Progenitor cell of endocrine pancreas (in vitro differentiated cells): ENCODE results near the gene EPB42. TPM values are rescaled to one million over a fixed set of nuclear protein-coding genes. Genes with fewer than 3 reads are reported as not detected.

Experiments used
- DNase-seq: peaks from one replicate; pipeline ENCODE4 v3.0.0; 2021; ENCODE audit warnings: low spot score; ENCODE audit not compliant: unreplicated experiment
- H3K27ac Mint-ChIP-seq: 2 replicates; pipeline ENCODE4 v1.8.0; 2021; ENCODE audit warnings: mild to moderate bottlenecking, moderate library complexity, mixed read lengths
- H3K27me3 Mint-ChIP-seq: 2 replicates; pipeline ENCODE4 v1.8.0; 2021; ENCODE audit warnings: mixed read lengths
- H3K36me3 Mint-ChIP-seq: 2 replicates; pipeline ENCODE4 v1.8.0; 2022; ENCODE audit warnings: mixed read lengths; ENCODE audit not compliant: insufficient read depth
- H3K4me1 Mint-ChIP-seq: 2 replicates; pipeline ENCODE4 v1.8.0; 2021; ENCODE audit warnings: low read depth, mixed read lengths
- H3K4me3 Mint-ChIP-seq: 2 replicates; pipeline ENCODE4 v1.8.0; 2021; ENCODE audit warnings: low read depth, mild to moderate bottlenecking, moderate library complexity, mixed read lengths
- H3K9me3 Mint-ChIP-seq: 2 replicates; pipeline ENCODE4 v1.8.0; 2021; ENCODE audit warnings: low read depth, mixed read lengths
- CTCF ChIP-seq: fragments of 200-600 bp; sonication (generic); IDR thresholded peaks from one replicate; pipeline ENCODE4 v1.5.0; 2021; ENCODE audit warnings: antibody characterized with exemption, mild to moderate bottlenecking; ENCODE audit not compliant: unreplicated experiment
- total RNA-seq: library from RNA; stranded (reverse); gene quantifications from 2 replicates; pipeline ENCODE4 v1.2.1, GENCODE V29; 2021

EPB42 gene
- total RNA-seq, 1 donor from 2014 or later = not detected

GRCh38 chr15:43211224-43211735 is 9.5 kb downstream of the EPB42 start:
- Mint-ChIP-seq H3K4me3 (no peak overlapping the region), H3K27ac (no peak overlapping the region), H3K36me3 (no peaks in the 10 kb centered on the region), H3K4me1 (no peaks in the 10 kb centered on the region), H3K27me3 (peaks cover 25% of the 10 kb centered on the region), H3K9me3 (no peaks in the 10 kb centered on the region)
- no peak for DNase-seq
- no peak for TF ChIP-seq CTCF

GRCh38 chr15:43210807-43211206 is 10.0 kb downstream of the EPB42 start:
- Mint-ChIP-seq H3K4me1 (no peaks in the 10 kb centered on the region), H3K27ac (no peak overlapping the region), H3K27me3 (peaks cover 27% of the 10 kb centered on the region), H3K9me3 (no peaks in the 10 kb centered on the region), H3K36me3 (no peaks in the 10 kb centered on the region), H3K4me3 (no peak overlapping the region)
- no peak for DNase-seq
- TF ChIP-seq CTCF = no peak

GRCh38 chr15:43210172-43210745 is 10.6 kb downstream of the EPB42 start:
- no peaks in the 10 kb centered on the region for H3K4me1 Mint-ChIP-seq
- peaks cover 29% of the 10 kb centered on the region for H3K27me3 Mint-ChIP-seq
- H3K36me3 Mint-ChIP-seq = no peaks in the 10 kb centered on the region
- no peak overlapping the region for H3K4me3 Mint-ChIP-seq
- no peak overlapping the region for H3K27ac Mint-ChIP-seq
- no peak for TF ChIP-seq CTCF
- DNase-seq = no peak
- H3K9me3 Mint-ChIP-seq = no peaks in the 10 kb centered on the region

GRCh38 chr15:43209059-43209824 is 11.6 kb downstream of the EPB42 start:
- Mint-ChIP-seq H3K9me3 (no peaks in the 10 kb centered on the region), H3K4me3 (no peak overlapping the region), H3K27ac (no peak overlapping the region), H3K4me1 (peaks cover under 1% of the 10 kb centered on the region), H3K27me3 (peaks cover 32% of the 10 kb centered on the region), H3K36me3 (no peaks in the 10 kb centered on the region)
- peak; percentile 44 for TF ChIP-seq CTCF
- no peak for DNase-seq

- H3K27ac Mint-ChIP-seq = no peak overlapping the region
- TF ChIP-seq CTCF = no peak
- H3K4me1 Mint-ChIP-seq = peaks cover 2% of the 10 kb centered on the region
- no peaks in the 10 kb centered on the region for H3K36me3 Mint-ChIP-seq
- no peak for DNase-seq
- H3K27me3 Mint-ChIP-seq = peaks cover 34% of the 10 kb centered on the region
- no peak overlapping the region for H3K4me3 Mint-ChIP-seq
- no peaks in the 10 kb centered on the region for H3K9me3 Mint-ChIP-seq
Measured at GRCh38 chr15:43208052-43209002, 12.5 kb downstream of the EPB42 start.
